H1 (cell line): ENCODE results near the gene SSH2. TPM values are rescaled to one million over a fixed set of nuclear protein-coding genes. Genes with fewer than 3 reads are reported as not detected.

ENCODE experiments used
- CTCF ChIA-PET: fragments of 300-600 bp; sonication (Branson Sonifier 250); formaldehyde crosslinking; loops from one replicate; lab custom pipeline; 2021; ENCODE audit not compliant: partially characterized antibody; lab: Charles Lee
- POLR2A ChIA-PET: fragments of 300-600 bp; sonication (Branson Sonifier 250); formaldehyde crosslinking; loops from one replicate; lab custom pipeline; 2021; ENCODE audit warnings: inconsistent platforms; ENCODE audit not compliant: partially characterized antibody; lab: Charles Lee
- DNase-seq, 2 experiments: peaks; one replicate each; pipeline versions ENCODE4 v3.0.0 to v3.0.0-alpha.2; 2010 to 2022; ENCODE audit warnings: low spot score in 2 of 2, low read depth in 1 of 2, mixed read lengths in 1 of 2
- FAIRE-seq: peaks from 2 replicates; lab custom pipeline; 2011; peaks lifted over from hg19 to GRCh38; lab: Jason Lieb, UNC
- H2AFZ ChIP-seq: 2 replicates; pipeline ENCODE4 v1.8.1; 2012; ENCODE audit warnings: low read length, inconsistent platforms
- H2AK5ac ChIP-seq: 2 replicates; pipeline ENCODE4 v1.6.1; 2013; ENCODE audit warnings: low read depth, low read length
- H2BK120ac ChIP-seq: replicated peaks from 2 replicates; pipeline ENCODE3; 2013; ENCODE audit warnings: low read depth, low read length, inconsistent platforms
- H2BK12ac ChIP-seq: 2 replicates; pipeline ENCODE4 v1.6.1; 2013; ENCODE audit warnings: low read depth, low read length
- H2BK15ac ChIP-seq: 2 replicates; pipeline ENCODE4 v1.6.1; 2013; ENCODE audit warnings: low read length
- H2BK20ac ChIP-seq: 2 replicates; pipeline ENCODE4 v1.6.1; 2013; ENCODE audit warnings: low read length
- H2BK5ac ChIP-seq: 2 replicates; pipeline ENCODE4 v1.6.1; 2013; ENCODE audit warnings: low read depth, low read length
- H3K14ac ChIP-seq: 2 replicates; pipeline ENCODE4 v1.6.1; 2013; ENCODE audit warnings: inconsistent platforms; ENCODE audit not compliant: insufficient read length
- H3K18ac ChIP-seq: 2 replicates; pipeline ENCODE4 v1.6.1; 2013; ENCODE audit warnings: low read length; ENCODE audit errors: extremely low read depth
- H3K23ac ChIP-seq: 2 replicates; pipeline ENCODE4 v1.6.1; 2013; ENCODE audit warnings: inconsistent platforms; ENCODE audit not compliant: insufficient read length
- H3K23me2 ChIP-seq: 2 replicates; pipeline ENCODE4 v1.6.1; 2013; ENCODE audit warnings: low read depth, low read length
- H3K27ac ChIP-seq: 2 replicates; pipeline ENCODE4 v1.6.1; 2011; ENCODE audit warnings: low read depth, low read length, inconsistent platforms
- H3K27me3 ChIP-seq, 4 experiments: replicated peaks in 1 of 4; 1 replicate in 1 of 4; 2 replicates in 3 of 4; pipeline versions ENCODE4 v1.6.1 to v1.8.1; 2011 to 2013; ENCODE audit warnings: low read length in 3 of 4, mild to moderate bottlenecking in 3 of 4, inconsistent platforms in 2 of 4, mixed read lengths in 2 of 4, moderate library complexity in 1 of 4; ENCODE audit not compliant: control insufficient read depth in 3 of 4, insufficient read depth in 3 of 4; ENCODE audit errors: extremely low read depth in 1 of 4
- H3K36me3 ChIP-seq, 4 experiments: 2 replicates each; pipeline versions ENCODE4 v1.6.1 to v1.8.1; 2011 to 2013; ENCODE audit warnings: mild to moderate bottlenecking in 4 of 4, low read length in 3 of 4, moderate library complexity in 2 of 4, control low read depth in 1 of 4, inconsistent platforms in 1 of 4; ENCODE audit not compliant: insufficient read depth in 4 of 4, control insufficient read depth in 2 of 4
- H3K4ac ChIP-seq: replicated peaks from 2 replicates; pipeline ENCODE3; 2013; ENCODE audit warnings: low read length, low read depth, mixed read lengths, inconsistent platforms; ENCODE audit not compliant: insufficient read length
- H3K4me1 ChIP-seq, 4 experiments: replicated peaks in 1 of 4; 1 replicate in 1 of 4; 2 replicates in 3 of 4; pipeline versions ENCODE4 v1.6.1 to v1.8.1; 2011 to 2013; ENCODE audit warnings: low read length in 3 of 4, inconsistent platforms in 2 of 4, mixed read lengths in 1 of 4; ENCODE audit not compliant: insufficient read depth in 4 of 4, control insufficient read depth in 3 of 4
- H3K4me2 ChIP-seq, 2 experiments: 2 replicates each; pipeline versions ENCODE4 v1.6.1 to v1.8.1; 2011 to 2013; ENCODE audit warnings: low read depth in 2 of 2, low read length in 2 of 2, control low read depth in 1 of 2, inconsistent platforms in 1 of 2, mild to moderate bottlenecking in 1 of 2; ENCODE audit not compliant: insufficient read depth in 1 of 2
- H3K4me3 ChIP-seq, 4 experiments: fragments of 200-600, 300-600 bp in 1 of 4; sonication (generic), shearing (Covaris generic), sonication (Bioruptor Twin) in 1 of 4; 2 replicates each; pipeline versions ENCODE4 v1.5.1 to v1.8.1; 2011 to 2016; ENCODE audit warnings: low read length in 4 of 4, low read depth in 3 of 4, control low read depth in 2 of 4, inconsistent platforms in 2 of 4, mild to moderate bottlenecking in 2 of 4, mixed read lengths in 1 of 4, moderate library complexity in 1 of 4; ENCODE audit not compliant: insufficient read depth in 2 of 4; ENCODE audit errors: extremely low read depth in 1 of 4
- H3K56ac ChIP-seq: replicated peaks from 2 replicates; pipeline ENCODE3; 2013; ENCODE audit warnings: low read depth, mild to moderate bottlenecking, mixed read lengths, low read length, inconsistent platforms; ENCODE audit not compliant: insufficient read length
- H3K79me1 ChIP-seq: 2 replicates; pipeline ENCODE4 v1.6.1; 2013; ENCODE audit warnings: low read depth, low read length, control low read depth
- H3K79me2 ChIP-seq, 2 experiments: 2 replicates each; pipeline versions ENCODE4 v1.6.1 to v1.8.1; 2012 to 2013; ENCODE audit warnings: low read length in 2 of 2, mild to moderate bottlenecking in 2 of 2, inconsistent platforms in 1 of 2; ENCODE audit not compliant: insufficient read depth in 2 of 2, control insufficient read depth in 1 of 2
- H3K9ac ChIP-seq, 4 experiments: replicated peaks in 1 of 4; 1 replicate in 1 of 4; 2 replicates in 3 of 4; pipeline versions ENCODE4 v1.6.1 to v1.8.1; 2011 to 2013; ENCODE audit warnings: low read depth in 3 of 4, low read length in 3 of 4, control low read depth in 2 of 4, mild to moderate bottlenecking in 2 of 4, moderate library complexity in 2 of 4, inconsistent platforms in 1 of 4; ENCODE audit errors: extremely low read depth in 1 of 4
- H3K9me3 ChIP-seq, 2 experiments: 2 replicates each; pipeline versions ENCODE4 v1.6.1 to v1.8.1; 2012 to 2013; ENCODE audit warnings: mild to moderate bottlenecking in 2 of 2, moderate library complexity in 2 of 2, control low read depth in 1 of 2, inconsistent platforms in 1 of 2, low read depth in 1 of 2, low read length in 1 of 2, mixed read lengths in 1 of 2; ENCODE audit not compliant: insufficient read depth in 2 of 2
- H4K20me1 ChIP-seq, 2 experiments: replicated peaks in 1 of 2; 2 replicates each; pipeline versions ENCODE3 to v1.8.1; 2011 to 2013; ENCODE audit warnings: inconsistent platforms in 2 of 2, low read length in 2 of 2, mild to moderate bottlenecking in 1 of 2; ENCODE audit not compliant: insufficient read depth in 2 of 2, control insufficient read depth in 1 of 2
- H4K5ac ChIP-seq: 2 replicates; pipeline ENCODE4 v1.6.1; 2013; ENCODE audit warnings: low read length, low read depth, mixed read lengths, inconsistent platforms; ENCODE audit not compliant: insufficient read length
- H4K8ac ChIP-seq: 2 replicates; pipeline ENCODE4 v1.8.0; 2013; ENCODE audit warnings: mild to moderate bottlenecking, moderate library complexity, low read length, inconsistent platforms; ENCODE audit not compliant: insufficient read depth; ENCODE audit errors: extremely low read depth
- H4K91ac ChIP-seq: replicated peaks from 2 replicates; pipeline ENCODE3; 2013; ENCODE audit warnings: low read length, mixed read lengths, inconsistent platforms; ENCODE audit not compliant: insufficient read length
- CTBP2 ChIP-seq: IDR thresholded peaks from 2 replicates; pipeline ENCODE4 v1.7.0; 2011; ENCODE audit warnings: borderline replicate concordance, mild to moderate bottlenecking, moderate library complexity, mixed read lengths, low read length; ENCODE audit not compliant: insufficient read depth, insufficient read length
- SUZ12 ChIP-seq: fragments of 200-600 bp; sonication (generic); IDR thresholded peaks from 2 replicates; pipeline ENCODE4 v1.6.1; 2012; ENCODE audit warnings: mild to moderate bottlenecking, inconsistent platforms, low read length, moderate library complexity, mixed read lengths
- WGBS, 2 experiments: shearing (Covaris generic) in 1 of 2; methylation state at CpG; one replicate each; pipeline versions ENCODE4 v1.1.6 to v1.1.7; 2013 to 2015; ENCODE audit warnings: low lambda C conversion rate in 2 of 2, mixed read lengths in 2 of 2, inconsistent platforms in 1 of 2, low coverage in 1 of 2, missing lambda C conversion rate in 1 of 2; ENCODE audit not compliant: insufficient replicate concordance in 2 of 2, insufficient coverage in 1 of 2, insufficient read length in 1 of 2; ENCODE audit errors: extremely low coverage in 1 of 2, missing lambda C conversion rate in 1 of 2; 5-methylcytosine and 5-hydroxymethylcytosine counted together
- polyA plus RNA-seq, 7 experiments: library from polyadenylated mRNA; depleted of rRNA in 3 of 7; stranded (reverse) in 5 of 7; unstranded in 2 of 7; fragments of >200 nt in 5 of 7; fragments of 200-250 nt in 2 of 7; gene quantifications; 1 replicate in 5 of 7; 2 replicates in 1 of 7; 4 replicates in 1 of 7; pipeline versions ENCODE4 v1.2.1 to v1.2.3, GENCODE V29; 2011 to 2013; ENCODE audit warnings: missing spikeins in 2 of 7, mixed read lengths in 2 of 7
- total RNA-seq: library from RNA; stranded (reverse); fragmentation: NEBNext Ultra II Directional; extraction: Animal tissue kit (Norgen Biotek cat#: 25700); gene quantifications from 2 replicates; pipeline ENCODE4 v1.2.1, GENCODE V29; 2021

SSH2 gene
- total and polyA plus RNA-seq, 2 of the 8 experiments (the other 6 are each of a cell fraction or from before 2014, with no cell fraction given): 5.2 to 15.9 TPM

DNA sequence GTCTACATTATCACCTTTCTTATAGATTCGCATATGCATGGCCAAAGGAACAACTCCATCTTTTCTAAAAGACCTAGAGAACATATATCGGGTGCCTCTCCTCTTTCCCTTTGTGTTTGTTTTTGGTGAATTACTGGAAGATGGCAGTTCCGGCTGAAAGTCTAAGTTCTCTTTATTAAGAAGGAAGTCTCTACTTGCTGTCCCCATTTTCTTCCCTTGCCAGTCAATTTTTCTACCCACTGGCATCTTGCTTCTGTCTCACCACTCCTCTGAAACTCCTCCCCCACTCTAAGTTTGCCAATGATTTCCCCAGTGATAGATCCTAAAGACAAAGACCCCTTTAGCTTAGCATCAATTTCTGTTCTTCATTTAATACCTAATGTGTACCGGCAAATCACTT, 213.5 kb downstream of the SSH2 start:
- WGBS, 2 experiments: 92% methylated on average over 4 of the region's 4 CpGs; no CpG with 5 or more reads in 1 of the 2 experiments
- no peak overlapping the region for H3K23ac ChIP-seq
- TF ChIP-seq SUZ12 (no peak), CTBP2 (no peak)

More for the DNA sequence above, 213.5 kb downstream of the SSH2 start:
- Histone ChIP-seq H3K4me1 (peaks cover 0 to 15% (median 2%) of the 10 kb centered on the region in 4 experiments; a peak in 2 of 7 replicates), H2BK5ac (no peak overlapping the region), H3K79me1 (no peaks in the 10 kb centered on the region), H2AFZ (no peak overlapping the region), H3K18ac (no peak overlapping the region), H3K9me3 (no peaks in the 10 kb centered on the region), H3K79me2 (no peaks in the 10 kb centered on the region), H2AK5ac (no peak overlapping the region), H4K91ac (no peak overlapping the region), H4K5ac (no peak overlapping the region), H3K23me2 (no peaks in the 10 kb centered on the region), H2BK15ac (no peak overlapping the region), H3K56ac (no peak overlapping the region), H3K14ac (no peak overlapping the region), H3K9ac (no peak overlapping the region), H2BK120ac (no peak overlapping the region), H2BK20ac (0 out of 2 replicates have a peak overlapping the region, but pooled peaks have one; percentile 43), H3K36me3 (no peaks in the 10 kb centered on the region), H3K4me3 (no peak overlapping the region), H4K8ac (no peak overlapping the region), H3K4me2 (no peak overlapping the region), H3K27me3 (no peaks in the 10 kb centered on the region), H2BK12ac (no peak overlapping the region), H3K27ac (no peak overlapping the region), H3K4ac (no peak overlapping the region), H4K20me1 (no peaks in the 10 kb centered on the region)
- FAIRE-seq (no peak), DNase-seq (no peak)
- ChIA-PET POLR2A (no interaction called here), CTCF (no interaction called here)
